Left renal pelvis (tissue), 4 donors: ENCODE data around the gene CDH13. TPM values are rescaled to one million over a fixed set of nuclear protein-coding genes. Genes with fewer than 3 reads are reported as not detected.

ENCODE experiments used
- DNase-seq, 4 donors: peaks; one replicate each; pipeline ENCODE4 v3.0.0-alpha.2; 2013; ENCODE audit warnings: low read depth in 4 of 4, low spot score in 3 of 4
- polyA plus RNA-seq, 4 donors: library from polyadenylated mRNA; unstranded; fragments of 120-200 nt; gene quantifications; one replicate each; pipeline ENCODE4 v1.2.1, GENCODE V29; 2013; ENCODE audit not compliant: insufficient read length in 4 of 4

The CDH13 gene
- polyA plus RNA-seq, 4 donors, result 4.9 to 18.0 (median 11.3) TPM

GRCh38 chr16:83794860-83795554 lies 1168.2 kb downstream of the CDH13 start:
- DNase-seq, result no peak

- no peak for DNase-seq
Measured at GRCh38 chr16:83797013-83797412, 1170.2 kb downstream of the CDH13 start.

GRCh38 chr16:83799336-83799735 lies 1172.6 kb downstream of the CDH13 start:
- no peak for DNase-seq

- DNase-seq, result peak in 2 of 4 donors; percentile 37 to 42
Measured at GRCh38 chr16:83802135-83802534, 1175.4 kb downstream of the CDH13 start.

GRCh38 chr16:83802554-83803205 lies 1175.9 kb downstream of the CDH13 start:
- DNase-seq, result no peak

- DNase-seq, result no peak
Measured at GRCh38 chr16:83803811-83804210, 1177.0 kb downstream of the CDH13 start.

- no peak for DNase-seq
Measured at GRCh38 chr16:83804366-83804765, 1177.6 kb downstream of the CDH13 start.

- no peak for DNase-seq
Measured at GRCh38 chr16:83806036-83806435, 1179.3 kb downstream of the CDH13 start.

GRCh38 chr16:83806731-83807130 lies 1180.0 kb downstream of the CDH13 start:
- no peak for DNase-seq

GRCh38 chr16:83807327-83807709 lies 1180.5 kb downstream of the CDH13 start:
- no peak for DNase-seq

GRCh38 chr16:83807710-83808572 lies 1181.2 kb downstream of the CDH13 start, which contains the start of gene HSBP1:
HSBP1 (plus strand) TSS chr16:83807978; CDS start chr16:83808077, 99 bp downstream.
- DNase-seq, result peak; percentile 72 to 79 (median 76)

GRCh38 chr16:83808573-83809014 lies 1181.8 kb downstream of the CDH13 start:
- no peak for DNase-seq

GRCh38 chr16:83809092-83809491 lies 1182.3 kb downstream of the CDH13 start:
- no peak for DNase-seq

GRCh38 chr16:83810901-83811300 lies 1184.1 kb downstream of the CDH13 start:
- DNase-seq, result no peak

- no peak for DNase-seq
Measured at GRCh38 chr16:83813823-83814658, 1187.3 kb downstream of the CDH13 start.

- DNase-seq, result no peak
Measured at GRCh38 chr16:83814659-83814985, 1187.9 kb downstream of the CDH13 start.

GRCh38 chr16:83817022-83817421 lies 1190.3 kb downstream of the CDH13 start:
- DNase-seq, result no peak

GRCh38 chr16:83818276-83818675 lies 1191.5 kb downstream of the CDH13 start:
- no peak for DNase-seq

GRCh38 chr16:83819361-83819760 lies 1192.6 kb downstream of the CDH13 start:
- DNase-seq, result no peak

GRCh38 chr16:83826146-83826913 lies 1199.6 kb downstream of the CDH13 start:
- DNase-seq, result peak in 2 of 4 donors; percentile 36 to 45
